ENCODE results near the gene C1orf141.

GRCh38 chr1:67103548-67103947 lies 31.2 kb downstream of the C1orf141 start:
- TF ChIP-seq CTCF (IDR thresholded peaks at IDR 0.05) (no peak), NR1H2 (CRISPR knock-in tag; IDR thresholded peaks at IDR 0.05) (no peak), CREB1 (CRISPR knock-in tag; IDR thresholded peaks at IDR 0.05) (no peak), USF1 (CRISPR knock-in tag; IDR thresholded peaks at IDR 0.05) (no peak)
